ENCODE measurements around the gene LSM14A. TPM values are rescaled to one million over a fixed set of nuclear protein-coding genes. Genes with fewer than 3 reads are reported as not detected.
A peak's percentile ranks its signal among the peaks of the same experiment; 100 is the strongest.

Gene LSM14A
- total and polyA plus RNA-seq, 9 of the 15 experiments (the other 6 are each of a cell fraction or from before 2014, with no cell fraction given): 19.5 to 150 (median 95.1) TPM

GRCh38 chr19:34171877-34172660 lies at the start of gene LSM14A (continued):
- TF ChIP-seq ESRRB (CRISPR knock-in tag; IDR thresholded peaks at IDR 0.05; ENCODE audit: borderline replicate concordance) (no peak), KDM5B (IDR thresholded peaks at IDR 0.05; ENCODE audit: insufficient replicate concordance, low read depth, low read length) (peak; percentile 72), MXI1 (IDR thresholded peaks at IDR 0.05; ENCODE audit: low read depth, low read length) (no peak), TAF9B (IDR thresholded peaks at IDR 0.05; ENCODE audit: partially characterized antibody) (peak; percentile 84), ATF6 (CRISPR knock-in tag; IDR thresholded peaks at IDR 0.05) (peak; percentile 82; the same call in 1 of the 2 replicates), HOMEZ (CRISPR knock-in tag; IDR thresholded peaks at IDR 0.05) (no peak), ZBED1 (IDR thresholded peaks at IDR 0.05) (0 out of 2 replicates have a peak, but pooled peaks have one; percentile 26), CEBPZ (IDR thresholded peaks at IDR 0.05; ENCODE audit: borderline replicate concordance, low read depth, low read length) (no peak)
- TF ChIP-seq, protein P1, sequence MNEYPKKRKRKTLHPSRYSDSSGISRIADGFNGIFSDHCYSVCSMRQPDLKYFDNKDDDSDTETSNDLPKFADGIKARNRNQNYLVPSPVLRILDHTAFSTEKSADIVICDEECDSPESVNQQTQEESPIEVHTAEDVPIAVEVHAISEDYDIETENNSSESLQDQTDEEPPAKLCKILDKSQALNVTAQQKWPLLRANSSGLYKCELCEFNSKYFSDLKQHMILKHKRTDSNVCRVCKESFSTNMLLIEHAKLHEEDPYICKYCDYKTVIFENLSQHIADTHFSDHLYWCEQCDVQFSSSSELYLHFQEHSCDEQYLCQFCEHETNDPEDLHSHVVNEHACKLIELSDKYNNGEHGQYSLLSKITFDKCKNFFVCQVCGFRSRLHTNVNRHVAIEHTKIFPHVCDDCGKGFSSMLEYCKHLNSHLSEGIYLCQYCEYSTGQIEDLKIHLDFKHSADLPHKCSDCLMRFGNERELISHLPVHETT (CRISPR knock-in tag; conservative IDR thresholded peaks at IDR 0.05 in 1 of 2, IDR thresholded peaks at IDR 0.05 in 1 of 2): peak in 1 of 2 experiments; percentile 97; a peak in 2 of 4 replicates
- TF ChIP-seq, protein P2, sequence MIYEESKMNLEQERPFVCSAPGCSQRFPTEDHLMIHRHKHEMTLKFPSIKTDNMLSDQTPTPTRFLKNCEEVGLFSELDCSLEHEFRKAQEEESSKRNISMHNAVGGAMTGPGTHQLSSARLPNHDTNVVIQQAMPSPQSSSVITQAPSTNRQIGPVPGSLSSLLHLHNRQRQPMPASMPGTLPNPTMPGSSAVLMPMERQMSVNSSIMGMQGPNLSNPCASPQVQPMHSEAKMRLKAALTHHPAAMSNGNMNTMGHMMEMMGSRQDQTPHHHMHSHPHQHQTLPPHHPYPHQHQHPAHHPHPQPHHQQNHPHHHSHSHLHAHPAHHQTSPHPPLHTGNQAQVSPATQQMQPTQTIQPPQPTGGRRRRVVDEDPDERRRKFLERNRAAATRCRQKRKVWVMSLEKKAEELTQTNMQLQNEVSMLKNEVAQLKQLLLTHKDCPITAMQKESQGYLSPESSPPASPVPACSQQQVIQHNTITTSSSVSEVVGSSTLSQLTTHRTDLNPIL (CRISPR knock-in tag; IDR thresholded peaks at IDR 0.05): no peak
- TF ChIP-seq, protein P3, sequence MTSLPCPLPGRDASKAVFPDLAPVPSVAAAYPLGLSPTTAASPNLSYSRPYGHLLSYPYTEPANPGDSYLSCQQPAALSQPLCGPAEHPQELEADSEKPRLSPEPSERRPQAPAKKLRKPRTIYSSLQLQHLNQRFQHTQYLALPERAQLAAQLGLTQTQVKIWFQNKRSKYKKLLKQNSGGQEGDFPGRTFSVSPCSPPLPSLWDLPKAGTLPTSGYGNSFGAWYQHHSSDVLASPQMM (CRISPR knock-in tag; IDR thresholded peaks at IDR 0.05): no peak
- TF ChIP-seq, protein P4, sequence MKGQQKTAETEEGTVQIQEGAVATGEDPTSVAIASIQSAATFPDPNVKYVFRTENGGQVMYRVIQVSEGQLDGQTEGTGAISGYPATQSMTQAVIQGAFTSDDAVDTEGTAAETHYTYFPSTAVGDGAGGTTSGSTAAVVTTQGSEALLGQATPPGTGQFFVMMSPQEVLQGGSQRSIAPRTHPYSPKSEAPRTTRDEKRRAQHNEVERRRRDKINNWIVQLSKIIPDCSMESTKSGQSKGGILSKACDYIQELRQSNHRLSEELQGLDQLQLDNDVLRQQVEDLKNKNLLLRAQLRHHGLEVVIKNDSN (CRISPR knock-in tag; IDR thresholded peaks at IDR 0.05): peak; percentile 36
- TF ChIP-seq, protein P5, sequence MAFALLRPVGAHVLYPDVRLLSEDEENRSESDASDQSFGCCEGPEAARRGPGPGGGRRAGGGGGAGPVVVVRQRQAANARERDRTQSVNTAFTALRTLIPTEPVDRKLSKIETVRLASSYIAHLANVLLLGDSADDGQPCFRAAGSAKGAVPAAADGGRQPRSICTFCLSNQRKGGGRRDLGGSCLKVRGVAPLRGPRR (CRISPR knock-in tag; IDR thresholded peaks at IDR 0.05): no peak

Data from K562 (cell line).